Suppressor macrophage (primary cell): Measurements from ENCODE around the gene RTP1.
"Not testable (repeated sequence)": the region's sequence is repeated elsewhere in the genome, so short reads cannot be mapped to it uniquely, and the experiment has no call there.

Experiments used
- DNase-seq, 4 experiments: peaks; one replicate each; pipeline ENCODE4 v3.0.0-alpha.2; 2020 to 2022
- total RNA-seq, 17 experiments: gene quantifications; one replicate each; lab custom pipeline; 2026; ENCODE audit warnings: mixed read lengths in 6 of 17, inconsistent platforms in 3 of 17; lab: John Stamatoyannopoulos, UW

RTP1 gene
- 0 to 1.5 (median 0) reads per million in 17 experiments for total RNA-seq

GRCh38 chr3:187197335-187197649, at the start of gene RTP1:
Gene RTP1, plus strand, starts transcription at chr3:187197486. Its CDS starts 30 bp downstream, at chr3:187197516.
- no peak for DNase-seq

GRCh38 chr3:187150186-187150585, 47.1 kb upstream of the RTP1 start:
- DNase-seq, result no peak

GRCh38 chr3:187150599-187150998, 46.7 kb upstream of the RTP1 start:
- peak; percentile 41 to 62 (median 52) for DNase-seq

- no peak for DNase-seq
Observed at GRCh38 chr3:187161556-187161955, 35.7 kb upstream of the RTP1 start.

GRCh38 chr3:187162265-187162953, 34.9 kb upstream of the RTP1 start:
- DNase-seq, result no peak

- DNase-seq, result peak; percentile 42 to 73 (median 60)
Observed at GRCh38 chr3:187165144-187165543, 32.1 kb upstream of the RTP1 start.

- no peak for DNase-seq
Observed at GRCh38 chr3:187166750-187167149, 30.5 kb upstream of the RTP1 start.

- DNase-seq, result no peak
Observed at GRCh38 chr3:187167777-187168176, 29.5 kb upstream of the RTP1 start.

- DNase-seq, result no peak
Observed at GRCh38 chr3:187169231-187169960, 27.9 kb upstream of the RTP1 start.

- DNase-seq, result not testable (repeated sequence)
Observed at GRCh38 chr3:187170911-187171310, 26.4 kb upstream of the RTP1 start.

- DNase-seq, result no peak
Observed at GRCh38 chr3:187172929-187173328, 24.4 kb upstream of the RTP1 start.

- no peak for DNase-seq
Observed at GRCh38 chr3:187181454-187182170, 15.7 kb upstream of the RTP1 start.

GRCh38 chr3:187183210-187183862, 13.9 kb upstream of the RTP1 start:
- peak; percentile 18 to 74 (median 63) for DNase-seq

GRCh38 chr3:187183903-187184302, 13.4 kb upstream of the RTP1 start:
- no peak for DNase-seq

GRCh38 chr3:187185759-187186158, 11.5 kb upstream of the RTP1 start:
- DNase-seq, result no peak

- DNase-seq, result no peak
Observed at GRCh38 chr3:187186375-187186774, 10.9 kb upstream of the RTP1 start.

- peak in 2 of 4 experiments; percentile 2 to 7 for DNase-seq
Observed at GRCh38 chr3:187186801-187187421, 10.4 kb upstream of the RTP1 start.

- DNase-seq, result peak; percentile 5 to 50 (median 32)
Observed at GRCh38 chr3:187188931-187189330, 8.4 kb upstream of the RTP1 start.

GRCh38 chr3:187191271-187191670, 6.0 kb upstream of the RTP1 start:
- no peak for DNase-seq

GRCh38 chr3:187193181-187193580, 4.1 kb upstream of the RTP1 start:
- no peak for DNase-seq

GRCh38 chr3:187196573-187197334, 532 bp upstream of the RTP1 start:
- DNase-seq, result no peak

GRCh38 chr3:187198490-187198889, 1.2 kb downstream of the RTP1 start:
- DNase-seq, result no peak
